D341Med (cell line): Measurements from ENCODE around the gene EPHA2.

Experiments used
- DNase-seq: peaks from one replicate; pipeline ENCODE4 v3.0.0; 2012; ENCODE audit warnings: low spot score

Gene EPHA2

DNA sequence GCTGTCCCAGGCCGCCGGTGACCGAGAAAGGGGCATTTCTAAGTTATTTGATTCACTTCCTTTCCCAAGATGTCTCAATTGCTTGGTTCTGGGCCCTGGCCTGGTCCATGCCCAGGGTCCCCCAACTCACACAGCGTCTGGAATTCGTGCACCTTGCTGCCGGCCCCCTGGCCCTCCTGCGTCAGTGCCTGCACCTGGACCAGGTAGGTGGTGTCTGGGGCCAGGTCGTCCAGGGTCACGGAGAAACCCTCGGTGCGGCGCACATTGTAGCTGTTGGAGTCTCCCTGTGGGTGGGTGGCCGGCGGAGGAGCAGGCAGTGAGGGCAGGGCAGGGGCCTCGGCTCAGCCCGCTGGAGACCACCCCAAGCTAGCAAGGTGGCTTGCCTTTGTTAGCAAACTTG lies 21.0 kb downstream of the EPHA2 start:
- no peak for DNase-seq

DNA sequence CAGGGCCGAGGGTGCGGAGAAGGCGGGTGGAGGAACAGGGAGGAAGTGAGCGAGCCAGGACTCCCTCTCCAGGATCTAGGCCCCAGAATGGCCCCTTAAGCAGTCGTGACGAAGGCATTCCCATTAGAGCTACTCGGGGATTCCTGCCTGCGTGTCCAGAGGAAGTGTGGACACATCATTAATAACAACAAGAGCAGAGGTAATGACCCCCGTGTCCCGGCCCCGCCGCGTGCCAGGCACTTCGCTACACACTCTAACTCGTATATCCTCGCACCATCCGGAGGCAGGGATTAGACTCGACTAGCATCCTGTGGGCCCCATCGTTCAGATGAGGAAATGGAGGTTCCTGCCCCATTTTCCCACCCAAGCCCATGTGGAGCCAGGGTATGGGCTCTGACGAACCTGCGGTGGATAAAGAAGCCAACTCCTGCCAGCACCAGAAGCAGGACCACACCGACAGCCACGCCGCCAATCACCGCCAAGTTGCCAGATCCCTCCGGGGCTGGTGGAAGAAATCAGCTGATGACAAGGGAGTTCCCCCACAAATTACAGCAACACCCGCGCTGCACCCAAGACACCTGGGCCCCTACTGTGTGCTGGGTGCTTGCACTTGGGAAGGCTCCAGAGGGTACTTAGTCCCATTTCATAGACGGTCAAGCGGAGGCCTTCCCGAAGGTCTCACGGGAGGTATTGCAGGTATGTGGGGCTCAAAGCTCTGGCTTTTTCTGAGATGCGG lies 21.6 kb downstream of the EPHA2 start:
- DNase-seq, result no peak

DNA sequence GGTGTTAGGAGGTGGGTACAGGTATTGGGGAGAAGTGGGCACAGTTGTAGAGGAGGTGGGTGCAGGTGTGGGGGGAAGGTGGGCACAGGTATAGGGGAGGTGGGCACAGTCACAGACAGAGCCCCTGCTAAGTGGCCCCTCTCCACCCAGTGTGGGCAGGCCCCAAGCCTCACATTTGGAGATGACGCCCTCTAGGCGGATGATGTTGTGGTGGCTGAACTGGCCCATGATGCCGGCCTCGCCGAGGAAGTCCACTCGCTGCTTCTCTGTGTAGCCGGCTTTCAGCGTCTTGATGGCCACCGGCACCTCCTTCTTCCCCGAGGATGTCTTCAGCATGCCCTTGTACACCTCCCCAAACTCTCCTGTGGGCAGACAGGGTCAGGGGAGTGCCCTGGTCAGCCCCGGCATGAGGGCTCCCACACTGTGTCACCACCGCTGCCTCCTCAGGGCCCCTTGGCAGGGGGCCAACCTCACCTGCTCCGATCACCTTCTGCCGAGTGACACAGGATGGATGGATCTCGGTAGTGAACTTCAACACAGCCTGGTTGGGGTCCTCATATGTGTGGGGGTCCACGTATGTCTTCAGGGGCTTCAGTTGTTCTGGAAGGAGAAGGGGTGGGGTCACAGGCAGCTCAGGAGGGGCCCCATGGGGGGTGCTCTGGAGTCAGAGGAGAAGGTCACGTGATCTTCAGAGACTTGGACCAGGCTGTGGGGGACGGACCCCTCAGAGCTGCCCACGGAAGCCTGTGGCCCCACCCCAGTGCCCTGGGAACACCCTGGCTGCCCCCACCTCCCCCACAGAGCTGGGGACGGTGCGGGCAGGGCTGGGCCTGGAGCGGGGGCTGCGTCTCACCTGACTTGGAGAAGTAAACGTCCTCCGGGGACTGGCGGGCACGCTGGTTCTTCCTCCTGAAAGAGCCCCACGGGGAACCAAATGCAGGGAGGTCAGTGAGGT lies 22.6 kb downstream of the EPHA2 start:
- DNase-seq, result no peak

DNA sequence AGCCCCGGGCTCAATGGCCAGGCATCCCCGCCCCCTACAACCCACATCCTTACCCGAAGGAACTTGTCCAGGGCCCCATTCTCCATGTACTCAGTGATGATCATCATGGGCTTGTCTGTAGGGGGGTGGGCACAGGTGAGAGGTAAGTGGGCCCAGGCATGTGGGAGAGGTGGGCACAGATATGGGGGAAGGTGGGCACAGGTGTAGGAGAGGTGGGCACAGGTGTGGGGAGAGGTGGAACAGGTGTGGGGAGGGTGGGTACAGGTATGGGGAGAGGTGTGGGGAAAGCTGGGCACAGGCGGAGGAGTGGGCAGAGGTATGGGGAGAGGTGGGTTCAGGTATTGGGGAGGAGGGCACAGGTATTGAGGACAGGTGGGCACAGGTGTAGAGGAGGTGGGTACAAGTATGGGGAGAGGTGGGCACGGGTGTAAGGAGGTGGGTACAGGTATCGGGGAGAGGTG lies 23.5 kb downstream of the EPHA2 start:
- DNase-seq, result no peak

DNA sequence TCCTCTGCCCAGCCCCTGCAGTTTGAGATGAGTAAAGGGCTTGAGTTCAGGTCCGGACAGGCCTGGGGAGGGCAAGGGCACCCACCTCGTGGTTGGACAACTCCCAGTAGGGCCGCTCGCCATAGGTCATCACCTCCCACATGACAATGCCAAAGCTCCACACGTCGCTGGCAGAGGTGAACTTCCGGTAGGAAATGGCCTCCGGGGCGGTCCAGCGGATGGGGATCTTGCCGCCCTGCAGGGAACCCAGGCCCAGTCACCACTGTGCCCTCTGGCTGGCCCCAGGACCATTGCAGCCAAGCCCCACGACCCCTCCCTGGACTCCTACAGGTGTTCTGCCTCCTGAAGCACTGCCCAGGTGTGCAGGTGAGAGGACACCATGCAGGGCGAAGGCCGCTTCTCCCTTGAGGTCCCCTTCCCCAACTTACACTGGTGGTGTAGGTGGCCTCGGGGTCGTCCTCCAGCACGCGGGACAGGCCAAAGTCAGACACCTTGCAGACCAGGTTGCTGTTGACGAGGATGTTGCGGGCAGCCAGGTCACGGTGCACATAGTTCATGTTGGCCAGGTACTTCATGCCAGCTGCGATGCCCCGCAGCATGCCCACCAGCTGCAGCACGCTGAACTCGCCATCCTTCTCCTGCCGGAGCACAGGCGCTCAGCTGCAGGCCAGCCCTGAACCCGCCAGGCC lies 24.1 kb downstream of the EPHA2 start:
- no peak for DNase-seq

DNA sequence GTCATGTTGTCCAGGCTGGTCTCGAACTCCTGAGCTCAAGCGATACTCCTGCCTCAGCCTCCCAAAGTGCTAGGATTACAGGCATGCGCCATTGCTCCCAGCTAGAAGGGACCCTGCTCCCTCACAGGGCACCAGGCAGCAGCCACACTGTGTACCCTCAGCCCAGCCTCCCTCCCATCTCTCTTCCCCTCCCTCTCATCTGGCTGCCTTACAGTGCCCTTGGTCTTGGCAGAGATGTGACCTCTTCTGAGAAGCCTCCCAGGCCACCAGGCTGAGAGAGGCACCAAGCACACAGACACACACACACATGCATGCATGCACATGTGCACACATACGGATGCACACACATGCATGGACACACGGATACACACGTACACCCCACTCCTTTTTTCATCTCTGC lies 25.0 kb downstream of the EPHA2 start:
- no peak for DNase-seq

DNA sequence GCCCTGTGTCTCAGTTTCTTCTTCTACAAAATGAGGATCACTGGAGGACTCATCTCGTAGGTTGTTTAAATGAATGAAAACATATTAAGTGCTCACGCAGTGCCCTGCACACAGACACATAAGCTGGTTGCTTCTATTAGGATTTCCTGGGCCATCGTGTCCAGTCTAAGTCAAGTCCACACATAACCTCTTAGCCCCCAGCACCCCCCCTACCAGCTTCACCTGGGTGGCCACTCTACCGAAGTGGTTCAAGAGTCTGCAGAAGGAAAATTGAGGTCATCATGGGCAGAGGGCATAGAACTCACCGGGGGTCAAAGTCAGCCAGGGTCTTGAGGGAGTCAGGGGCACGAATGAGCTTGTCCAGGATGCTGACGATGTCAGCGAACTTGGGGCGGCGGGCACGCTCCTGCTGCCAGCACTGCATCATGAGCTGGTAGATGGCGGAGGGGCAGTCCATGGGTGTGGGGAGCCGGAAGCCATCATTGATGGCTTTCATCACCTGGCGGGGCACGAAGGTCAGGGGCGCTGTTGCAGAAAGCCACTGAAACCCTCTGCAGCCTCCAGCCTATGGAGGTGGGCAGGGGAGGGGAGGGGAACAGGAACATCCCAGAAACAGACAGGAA lies 25.8 kb downstream of the EPHA2 start:
- DNase-seq, result no peak

DNA sequence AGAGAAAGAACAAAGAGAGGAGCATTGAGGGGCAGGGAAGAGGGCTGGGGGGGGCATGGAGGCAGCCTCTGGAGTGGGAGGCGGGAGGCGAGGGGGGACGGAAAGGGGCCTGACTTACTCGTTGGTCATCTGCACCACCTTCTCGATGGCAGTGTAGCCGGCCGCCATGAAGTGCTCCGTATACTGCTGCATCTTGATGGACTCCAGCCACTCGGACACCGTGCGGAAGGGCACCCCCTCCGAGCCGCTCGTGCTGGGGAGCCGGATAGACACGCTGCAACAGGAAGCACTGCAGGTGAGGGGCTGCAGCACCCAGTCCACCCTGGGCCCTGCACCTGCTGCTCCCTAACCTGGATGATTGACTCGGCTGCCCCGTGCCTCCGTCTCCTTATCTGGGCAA lies 26.6 kb downstream of the EPHA2 start:
- no peak for DNase-seq

DNA sequence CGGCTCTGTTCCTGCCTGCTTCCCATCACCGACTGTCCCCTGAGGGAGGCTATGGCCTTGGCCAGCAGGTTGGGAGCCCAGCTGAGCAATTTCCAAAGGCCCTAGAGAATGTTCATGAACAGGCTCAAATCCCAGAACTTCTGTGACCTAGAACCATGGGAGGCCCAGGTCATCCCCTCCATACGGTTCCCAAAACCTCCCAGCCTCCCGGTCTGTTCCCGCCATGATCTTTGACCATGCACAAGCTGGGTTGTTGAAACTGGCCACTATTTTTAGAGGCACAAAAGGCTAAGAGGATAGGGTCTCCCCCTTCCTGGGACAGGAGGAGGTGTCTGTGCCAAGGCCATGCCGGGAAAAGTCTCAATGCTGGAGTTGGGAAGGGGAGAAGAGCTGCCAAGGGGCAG lies 27.5 kb downstream of the EPHA2 start:
- no peak for DNase-seq

DNA sequence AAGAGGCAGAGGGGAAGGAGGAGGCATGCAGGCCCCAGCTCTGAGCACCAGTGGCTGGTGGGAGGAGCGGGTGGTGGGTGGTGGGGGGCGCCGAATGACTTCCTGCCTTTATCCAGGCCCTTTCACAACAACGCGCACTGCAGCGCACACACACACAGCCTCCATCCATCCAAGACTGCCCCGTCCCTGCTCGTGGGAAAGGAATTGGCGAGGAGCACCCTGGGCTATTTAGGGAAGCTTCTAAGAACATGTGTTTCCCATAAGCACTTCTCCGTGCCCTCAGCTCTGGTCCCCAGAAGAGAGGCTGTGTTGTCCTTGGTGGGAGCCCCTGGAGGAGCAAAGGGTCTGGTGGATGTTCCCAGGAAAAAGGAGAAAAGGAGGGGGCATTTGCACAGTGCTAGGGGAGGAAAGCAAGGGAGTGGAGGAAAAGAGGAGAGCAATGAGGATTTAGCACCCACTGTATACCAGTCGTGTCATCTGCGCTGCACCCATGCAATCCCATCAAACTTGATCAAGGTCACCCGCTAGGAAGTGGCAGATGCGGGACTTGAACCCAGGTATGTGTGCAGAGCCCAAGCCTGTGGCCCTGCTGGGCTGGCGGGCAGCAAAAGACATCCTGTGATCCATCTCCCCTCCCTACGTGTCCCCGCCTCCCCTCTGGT lies 28.1 kb downstream of the EPHA2 start:
- no peak for DNase-seq

DNA sequence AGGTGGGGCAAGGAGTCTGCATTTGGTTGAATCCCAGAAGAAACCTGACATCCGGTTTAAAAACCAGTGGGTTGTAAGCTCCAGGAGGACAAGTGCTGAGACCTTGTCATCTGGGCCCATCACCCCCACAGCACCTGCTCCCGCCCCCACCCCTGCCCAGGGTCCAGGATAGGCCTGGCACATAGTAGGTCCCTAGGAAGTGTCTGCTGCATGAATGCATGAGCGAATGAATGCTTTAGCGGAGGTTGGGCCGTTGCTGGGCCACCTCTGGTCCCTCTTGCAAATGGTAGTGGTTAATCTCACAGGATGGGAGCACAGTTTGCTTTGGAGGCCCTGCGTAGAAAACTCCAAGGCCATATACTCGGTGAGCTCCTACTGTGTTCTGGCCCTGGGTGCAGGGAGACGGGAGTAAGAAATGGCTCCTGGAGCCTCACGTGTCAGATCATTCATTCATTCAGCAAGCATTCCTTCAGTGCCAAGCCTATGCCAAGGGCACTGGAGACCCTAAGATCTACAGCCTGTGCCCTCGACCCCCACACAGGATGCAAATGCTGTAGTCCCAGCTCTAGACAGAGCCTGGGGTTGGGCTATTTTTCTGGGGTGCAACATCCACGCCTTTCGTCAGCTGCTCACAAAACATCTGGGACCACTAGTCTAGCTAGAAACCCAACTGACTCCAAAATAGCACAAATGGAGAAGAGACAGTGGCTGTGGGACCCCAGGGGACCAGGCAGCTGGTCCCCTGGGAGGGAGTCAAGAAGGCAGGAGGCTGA lies 28.9 kb downstream of the EPHA2 start:
- DNase-seq, result no peak

DNA sequence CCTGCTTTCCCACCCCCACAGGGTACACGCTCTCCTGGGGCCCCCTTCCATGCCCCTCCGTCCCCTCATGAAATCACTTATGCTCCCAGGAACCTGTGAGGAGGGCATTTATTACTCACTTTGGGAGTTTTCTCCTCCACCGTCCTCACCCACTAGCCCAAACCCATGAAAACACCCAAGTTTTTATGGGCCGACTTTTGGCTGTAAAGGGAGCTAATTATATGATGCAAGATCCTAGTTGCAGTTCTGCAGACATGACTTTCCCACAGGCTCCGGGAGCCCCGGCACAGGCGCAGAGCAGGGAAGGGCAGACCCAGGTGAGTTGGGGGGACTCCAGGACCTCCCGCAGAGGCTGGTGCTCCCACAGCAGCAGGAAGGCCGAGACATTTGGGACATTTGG lies 29.7 kb downstream of the EPHA2 start:
- no peak for DNase-seq

DNA sequence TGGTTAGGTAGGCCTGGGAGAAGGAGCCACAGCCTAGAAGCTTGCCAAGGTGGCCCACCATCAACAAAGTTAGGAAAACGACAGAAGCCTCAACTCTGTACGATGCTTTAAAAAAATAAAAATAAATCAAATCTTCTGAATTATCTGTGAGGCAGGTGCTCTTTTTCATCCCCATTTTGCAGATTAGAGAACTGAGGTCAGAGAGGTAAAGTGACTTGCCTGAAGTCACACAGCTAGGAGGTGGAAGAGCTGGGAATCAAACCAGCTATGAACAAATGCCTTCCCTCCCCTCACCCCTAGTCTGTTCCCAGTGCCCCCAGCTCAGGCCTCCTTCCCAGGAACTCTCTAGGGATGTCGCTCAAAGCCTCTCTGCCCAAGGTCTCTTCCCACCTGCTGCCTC lies 30.4 kb downstream of the EPHA2 start:
- no peak for DNase-seq

DNA sequence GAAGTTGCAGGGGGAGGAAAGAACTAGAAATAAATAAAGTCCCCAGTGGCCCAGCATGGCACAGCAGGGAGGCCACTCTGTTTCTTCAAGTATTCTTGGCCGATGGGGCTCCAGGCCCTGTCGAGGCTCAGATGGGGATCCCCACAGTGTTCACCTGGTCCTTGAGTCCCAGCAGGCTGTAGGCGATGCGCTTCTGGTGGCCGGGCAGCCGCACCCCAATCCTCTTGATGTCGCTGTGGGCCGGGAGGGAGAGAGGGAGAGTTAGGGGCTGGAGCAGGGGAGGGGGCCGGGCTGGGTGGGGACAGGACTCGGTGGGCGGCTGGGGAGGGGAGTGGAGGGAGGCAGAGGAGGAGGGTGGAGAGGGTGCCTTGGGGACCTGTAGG lies 30.8 kb downstream of the EPHA2 start:
- DNase-seq, result no peak

DNA sequence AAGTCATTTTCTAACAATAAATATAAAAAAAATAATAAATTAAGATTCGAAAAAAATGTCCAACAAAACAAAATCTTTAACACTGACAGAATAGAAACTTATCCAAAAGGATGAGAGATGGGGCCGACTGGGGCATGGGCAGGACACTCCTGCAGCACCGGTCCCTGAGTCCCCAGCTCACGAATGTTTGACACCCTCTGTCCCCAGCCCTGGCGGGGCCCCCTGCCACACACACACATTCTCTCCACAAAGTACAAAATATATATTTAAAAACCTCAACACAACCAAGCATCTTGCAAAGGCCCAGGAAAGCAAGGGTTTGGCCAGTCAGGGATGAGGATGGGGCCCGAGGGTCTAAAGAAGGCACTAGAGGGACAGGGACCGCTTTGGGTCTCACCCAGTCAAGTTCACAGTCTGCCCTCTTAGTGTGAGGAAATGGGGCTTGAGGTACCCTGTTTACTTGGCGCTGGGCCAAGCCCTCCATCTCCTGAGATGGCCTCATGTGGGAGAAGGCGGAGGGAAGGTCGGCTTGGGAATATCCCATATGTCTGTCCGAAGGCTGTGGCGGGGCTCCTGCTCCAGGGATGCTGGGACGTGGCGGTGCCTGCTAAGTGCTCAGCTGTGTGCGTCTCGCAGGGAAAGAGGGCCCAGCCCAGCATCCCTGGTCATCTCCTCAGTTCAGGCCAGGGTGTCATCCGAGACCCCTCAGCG lies 31.3 kb downstream of the EPHA2 start:
- DNase-seq, result no peak

DNA sequence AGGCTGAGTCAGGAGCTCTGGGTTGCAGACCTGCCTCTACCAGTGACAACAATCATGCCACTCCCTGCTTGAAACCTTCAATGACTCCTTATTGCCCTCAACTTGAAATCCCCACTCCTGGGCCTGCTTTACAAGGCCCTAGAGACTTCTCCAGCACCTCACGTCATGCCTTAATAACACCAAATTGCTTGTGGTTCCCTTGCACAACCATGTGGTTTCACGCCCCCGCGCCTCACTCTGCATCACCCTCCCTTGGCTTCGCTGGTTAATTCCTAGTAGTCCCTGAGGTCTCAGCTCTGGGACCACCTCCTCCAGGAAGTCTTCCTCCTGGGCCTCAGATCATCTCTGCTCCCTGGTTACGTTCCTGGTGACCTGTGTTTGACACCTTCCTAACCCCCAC lies 33.0 kb downstream of the EPHA2 start:
- no peak for DNase-seq

DNA sequence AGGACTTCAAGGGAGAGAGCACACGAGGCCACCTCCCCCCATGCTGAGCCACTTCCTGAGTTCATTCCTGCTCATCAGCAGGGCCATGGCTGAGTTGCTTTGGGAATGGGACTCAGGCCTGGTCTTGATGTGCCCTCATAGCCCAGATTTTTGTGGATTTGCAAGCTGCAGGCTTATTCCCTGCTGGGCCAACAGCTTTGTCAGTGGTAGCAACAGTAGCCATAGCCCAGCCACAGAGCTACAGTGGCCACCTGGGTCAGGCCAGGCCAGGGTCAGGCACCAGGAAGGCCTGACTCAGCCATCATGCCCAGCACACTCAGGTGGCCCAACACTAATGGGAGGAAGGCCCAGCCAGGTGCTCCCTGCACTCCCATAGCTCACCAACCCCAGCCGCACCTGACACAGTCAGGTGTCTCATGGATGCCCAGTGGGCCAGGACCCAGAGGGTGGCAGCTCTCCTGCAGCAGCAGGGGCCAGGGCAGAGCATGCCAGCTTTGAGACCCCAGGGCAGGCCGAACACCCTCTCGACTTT lies 33.5 kb downstream of the EPHA2 start:
- no peak for DNase-seq

DNA sequence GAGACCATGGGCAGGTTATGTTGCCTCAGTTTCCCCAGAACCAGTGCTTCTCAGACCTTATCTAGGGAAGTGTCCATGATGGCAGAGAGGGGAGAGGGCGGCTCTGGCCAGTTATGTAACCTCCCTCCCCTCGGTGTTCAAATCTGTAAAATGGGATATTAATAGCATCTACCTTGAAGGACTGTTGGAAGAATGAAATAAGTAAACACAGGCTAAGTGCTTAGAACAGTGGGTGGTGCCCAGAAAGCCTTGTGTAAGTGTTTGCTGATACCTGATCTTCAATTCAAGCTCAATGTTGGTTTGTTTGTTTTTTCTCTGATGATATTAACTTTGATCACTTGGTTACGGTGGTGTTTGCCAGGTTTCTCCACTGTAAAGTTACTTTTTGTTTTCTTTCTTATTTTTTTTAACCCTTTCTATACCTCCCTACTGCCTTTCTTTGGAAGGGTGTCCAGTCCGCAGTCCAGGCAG lies 34.9 kb downstream of the EPHA2 start:
- DNase-seq, result no peak

DNA sequence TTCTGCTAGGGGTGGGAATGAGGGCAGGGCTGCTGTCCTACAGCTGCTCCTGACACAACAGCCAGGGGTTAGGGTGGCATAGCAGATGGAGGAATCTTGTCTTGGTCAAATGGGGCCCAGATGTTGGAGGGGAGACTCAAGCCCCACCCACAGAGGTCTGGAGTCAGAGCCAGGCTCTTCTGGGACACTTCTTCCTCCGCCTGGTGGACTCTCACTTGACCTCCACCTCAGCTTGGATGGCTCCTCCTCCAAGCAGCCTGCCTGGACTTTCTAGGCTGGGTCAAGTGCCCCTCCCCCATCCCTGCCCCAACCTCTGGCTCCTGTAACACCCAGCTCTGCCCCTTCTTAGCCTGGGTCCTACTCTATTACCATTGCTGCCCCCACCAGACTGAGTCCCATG lies 35.5 kb downstream of the EPHA2 start:
- no peak for DNase-seq

DNA sequence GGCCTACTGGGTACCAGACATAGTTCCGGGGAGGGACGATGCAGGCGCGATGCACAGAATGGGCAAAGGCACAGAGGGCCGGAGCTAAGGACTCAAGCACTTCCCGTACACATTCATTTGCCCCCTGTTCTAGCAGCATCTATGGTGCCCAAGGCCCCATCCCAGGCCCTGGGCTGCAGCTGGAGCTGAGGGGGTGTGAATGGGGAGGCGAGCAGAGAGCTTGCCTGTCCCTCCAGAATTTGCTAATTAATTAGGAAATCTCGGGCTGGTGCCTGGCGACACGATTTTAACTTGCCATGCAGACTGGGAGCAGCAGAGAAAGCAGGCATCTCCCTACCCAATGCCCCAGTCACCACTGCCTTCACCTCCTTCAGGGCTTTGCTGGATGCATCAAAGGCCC lies 35.9 kb downstream of the EPHA2 start:
- DNase-seq, result no peak
